Measurements from ENCODE around the gene EXOSC7. TPM values are rescaled to one million over a fixed set of nuclear protein-coding genes. Genes with fewer than 3 reads are reported as not detected.

Gene EXOSC7
- total RNA-seq, 1 donor from 2014 or later = 51.2 TPM

GRCh38 chr3:44955917-44956316, 20.1 kb upstream of the EXOSC7 start:
- TF ChIP-seq CTCF (IDR thresholded peaks at IDR 0.05) = no peak
- H3K27me3 ChIP-seq = no peaks in the 10 kb centered on the region
- no peaks in the 10 kb centered on the region for H3K4me1 ChIP-seq
- no peaks in the 10 kb centered on the region for H3K9me3 ChIP-seq
- H3K27ac ChIP-seq = no peak overlapping the region
- H3K36me3 ChIP-seq = peaks cover 19 to 25% of the 10 kb centered on the region in 2 donors
- H3K4me3 ChIP-seq = no peak overlapping the region
- intact Hi-C loops (cut with DNase I) = no loop called here
- DNase-seq (ENCODE audit: low spot score in 2 of 2) = no peak

GRCh38 chr3:44957986-44958385, 18.1 kb upstream of the EXOSC7 start:
- intact Hi-C loops (cut with DNase I) = no loop called here
- no peak overlapping the region for H3K27ac ChIP-seq
- H3K9me3 ChIP-seq = no peaks in the 10 kb centered on the region
- no peak for TF ChIP-seq CTCF (IDR thresholded peaks at IDR 0.05)
- no peak for DNase-seq (ENCODE audit: low spot score in 2 of 2)
- no peaks in the 10 kb centered on the region for H3K4me1 ChIP-seq
- H3K36me3 ChIP-seq = peaks cover 16 to 25% of the 10 kb centered on the region in 2 donors
- no peaks in the 10 kb centered on the region for H3K27me3 ChIP-seq
- no peak overlapping the region for H3K4me3 ChIP-seq

GRCh38 chr3:44958386-44958785, 17.7 kb upstream of the EXOSC7 start:
- Histone ChIP-seq H3K27ac (no peak overlapping the region), H3K9me3 (no peaks in the 10 kb centered on the region), H3K27me3 (no peaks in the 10 kb centered on the region), H3K4me3 (no peak overlapping the region), H3K4me1 (no peaks in the 10 kb centered on the region), H3K36me3 (peaks cover 16 to 25% of the 10 kb centered on the region in 2 donors)
- no peak for DNase-seq (ENCODE audit: low spot score in 2 of 2)
- intact Hi-C loops (cut with DNase I) = no loop called here
- TF ChIP-seq CTCF (IDR thresholded peaks at IDR 0.05) = no peak

- TF ChIP-seq CTCF (IDR thresholded peaks at IDR 0.05) = no peak
- Histone ChIP-seq H3K27ac (no peak overlapping the region), H3K9me3 (no peaks in the 10 kb centered on the region), H3K27me3 (no peaks in the 10 kb centered on the region), H3K36me3 (peaks cover 16 to 25% of the 10 kb centered on the region in 2 donors), H3K4me3 (no peak overlapping the region), H3K4me1 (no peaks in the 10 kb centered on the region)
- intact Hi-C loops (cut with DNase I) = no loop called here
- DNase-seq (ENCODE audit: low spot score in 2 of 2) = no peak
These were observed 15.5 kb upstream of the EXOSC7 start for GRCh38 chr3:44960387-44961026.

GRCh38 chr3:44961888-44962287, 14.2 kb upstream of the EXOSC7 start:
- H3K36me3 ChIP-seq = peaks cover 16 to 20% of the 10 kb centered on the region in 2 donors
- DNase-seq (ENCODE audit: low spot score in 2 of 2) = no peak
- no peak overlapping the region for H3K4me3 ChIP-seq
- H3K4me1 ChIP-seq = no peaks in the 10 kb centered on the region
- intact Hi-C loops (cut with DNase I) = no loop called here
- no peak for TF ChIP-seq CTCF (IDR thresholded peaks at IDR 0.05)
- no peaks in the 10 kb centered on the region for H3K9me3 ChIP-seq
- no peaks in the 10 kb centered on the region for H3K27me3 ChIP-seq
- H3K27ac ChIP-seq = no peak overlapping the region

All from ascending aorta (tissue), 2 donors.